Keratinocyte (primary cell): ENCODE measurements around the gene CCDC40. TPM values are rescaled to one million over a fixed set of nuclear protein-coding genes. Genes with fewer than 3 reads are reported as not detected.
"Not testable (repeated sequence)": the region's sequence is repeated elsewhere in the genome, so short reads cannot be mapped to it uniquely, and the experiment has no call there.

Experiments used
- DNase-seq: peaks from one replicate; pipeline ENCODE4 v3.0.0-alpha.2; 2011; ENCODE audit warnings: low read depth, missing footprints, low spot score
- FAIRE-seq: peaks from 2 replicates; lab custom pipeline; 2011; peaks lifted over from hg19 to GRCh38; lab: Jason Lieb, UNC
- H2AFZ ChIP-seq: 2 replicates; pipeline ENCODE4 v1.6.0; 2012; ENCODE audit warnings: low read length, control low read depth, inconsistent platforms; ENCODE audit not compliant: control insufficient read depth
- H3K27ac ChIP-seq: 2 replicates; pipeline ENCODE4 v1.5.1; 2011; ENCODE audit warnings: low read length; ENCODE audit not compliant: control insufficient read depth, insufficient read depth
- H3K27me3 ChIP-seq: 3 replicates; pipeline ENCODE4 v1.6.0; 2011; ENCODE audit warnings: low read length; ENCODE audit not compliant: control insufficient read depth, insufficient read depth; ENCODE audit errors: extremely low read depth
- H3K36me3 ChIP-seq, 2 experiments: 2 replicates in 1 of 2; 3 replicates in 1 of 2; pipeline ENCODE4 v1.5.1; 2011; ENCODE audit warnings: low read length in 2 of 2, mild to moderate bottlenecking in 1 of 2; ENCODE audit not compliant: control insufficient read depth in 2 of 2, insufficient read depth in 2 of 2; ENCODE audit errors: extremely low read depth in 1 of 2
- H3K4me1 ChIP-seq: 3 replicates; pipeline ENCODE4 v1.5.1; 2011; ENCODE audit warnings: low read length; ENCODE audit not compliant: control insufficient read depth, insufficient read depth; ENCODE audit errors: extremely low read depth
- H3K4me2 ChIP-seq: 3 replicates; pipeline ENCODE4 v1.6.0; 2011; ENCODE audit warnings: low read depth, low read length; ENCODE audit not compliant: control insufficient read depth, insufficient read depth; ENCODE audit errors: extremely low read depth
- H3K4me3 ChIP-seq, 3 experiments: fragments of 200-600 bp in 1 of 3; sonication (generic) in 1 of 3; 2 replicates in 2 of 3; 3 replicates in 1 of 3; pipeline ENCODE4 v1.5.1; 2011 to 2016; ENCODE audit warnings: low read length in 3 of 3, mild to moderate bottlenecking in 3 of 3, control low read depth in 2 of 3, inconsistent platforms in 1 of 3, low read depth in 1 of 3, mixed read lengths in 1 of 3, mixed run types in 1 of 3, moderate library complexity in 1 of 3; ENCODE audit not compliant: control insufficient read depth in 2 of 3, insufficient read depth in 2 of 3; ENCODE audit errors: extremely low read depth in 1 of 3
- H3K79me2 ChIP-seq: 2 replicates; pipeline ENCODE4 v1.6.0; 2012; ENCODE audit warnings: low read length; ENCODE audit not compliant: control insufficient read depth, insufficient read depth
- H3K9ac ChIP-seq: 3 replicates; pipeline ENCODE4 v1.6.0; 2011; ENCODE audit warnings: low read length; ENCODE audit not compliant: control insufficient read depth, insufficient read depth; ENCODE audit errors: extremely low read depth
- H3K9me1 ChIP-seq: 3 replicates; pipeline ENCODE4 v1.6.0; 2011; ENCODE audit warnings: low read length; ENCODE audit not compliant: control insufficient read depth, insufficient read depth; ENCODE audit errors: extremely low read depth
- H3K9me3 ChIP-seq: 2 replicates; pipeline ENCODE4 v1.5.1; 2012; ENCODE audit warnings: low read depth, low read length; ENCODE audit not compliant: control insufficient read depth
- H4K20me1 ChIP-seq: 3 replicates; pipeline ENCODE4 v1.6.0; 2011; ENCODE audit warnings: low read length; ENCODE audit not compliant: control insufficient read depth, insufficient read depth; ENCODE audit errors: extremely low read depth
- EZH2 ChIP-seq: IDR thresholded peaks from one replicate; pipeline ENCODE4 v1.6.1; 2012; ENCODE audit warnings: inconsistent platforms, mild to moderate bottlenecking, low read length, moderate library complexity
- dilution Hi-C: fragments of 300-500 bp; cut with MboI; formaldehyde crosslinking; loops from one replicate; pipeline ENCODE4 v1.7.0; 2020; ENCODE audit warnings: low sequenced_read_pairs; ENCODE audit not compliant: extremely low pct_ligation_motif_present
- polyA plus RNA-seq, 5 experiments: library from polyadenylated mRNA; depleted of rRNA in 3 of 5; stranded (reverse) in 3 of 5; stranded (forward) in 1 of 5; unstranded in 1 of 5; fragments of >200 nt; gene quantifications; 1 replicate in 1 of 5; 2 replicates in 3 of 5; 3 replicates in 1 of 5; pipeline versions ENCODE4 v1.2.1 to v1.2.3, GENCODE V29; 2011 to 2012; ENCODE audit warnings: missing spikeins in 2 of 5, low read depth in 1 of 5, low replicate concordance in 1 of 5
- TF ChIP-seq, protein P1 (sequence below), 3 experiments: IDR thresholded peaks in 1 of 3; conservative IDR thresholded peaks in 1 of 3; optimal IDR thresholded peaks in 1 of 3; 2 replicates in 2 of 3; 3 replicates in 1 of 3; pipeline versions ENCODE3 to v1.5.1; 2011; ENCODE audit warnings: low read length in 3 of 3, mild to moderate bottlenecking in 3 of 3, moderate library complexity in 2 of 3, control low read depth in 1 of 3, inconsistent platforms in 1 of 3; ENCODE audit not compliant: insufficient read depth in 2 of 3; ENCODE audit errors: extremely low read depth in 1 of 3

Gene CCDC40
- polyA plus RNA-seq, 1 donor (not counting 4 experiments of a cell fraction or from before 2014, with no cell fraction given) = 2.4 TPM

DNA sequence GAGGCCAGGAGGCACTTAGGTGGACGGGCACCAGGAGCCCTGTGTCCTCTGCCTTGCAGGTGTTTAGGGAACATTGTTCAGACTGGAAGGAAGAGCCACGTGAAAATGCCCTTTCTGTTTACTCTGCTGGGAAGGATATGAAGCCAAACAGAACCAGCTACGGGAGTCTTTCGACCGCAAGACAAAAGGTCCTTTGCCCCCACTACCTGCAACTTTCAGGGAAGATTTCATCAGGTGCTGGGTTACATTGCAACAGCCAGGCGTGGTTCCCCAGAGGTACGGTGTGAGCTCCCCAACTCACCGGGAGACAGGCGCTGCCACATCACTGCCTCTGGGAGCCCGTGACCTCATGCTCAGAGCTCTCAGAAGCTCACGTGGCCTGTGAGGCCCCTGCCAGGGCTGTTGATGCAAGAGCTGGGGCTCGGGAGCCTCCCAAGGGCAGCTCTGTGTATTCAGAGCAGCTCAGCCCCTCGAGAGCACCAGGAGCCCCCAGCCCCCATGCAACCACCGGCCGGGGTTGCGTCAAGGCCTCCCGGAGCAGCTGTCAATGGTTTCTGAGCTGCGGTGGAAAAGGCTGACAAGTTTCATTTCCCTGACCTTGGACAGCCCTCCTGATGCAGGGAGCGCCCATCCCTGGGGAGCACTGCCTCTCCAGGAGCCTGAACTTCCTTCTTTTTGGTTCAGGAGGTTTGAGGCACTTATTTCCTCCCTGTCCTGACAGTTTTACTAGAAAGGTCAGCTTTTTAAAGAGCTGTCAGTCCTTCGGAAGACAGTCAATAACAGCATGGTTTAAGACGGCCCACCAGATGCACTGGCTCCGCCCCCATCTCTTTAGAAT, 42.8 kb upstream of the CCDC40 start:
- no peaks in the 10 kb centered on the region for H3K9me3 ChIP-seq
- dilution Hi-C loops = no loop called here
- peak overlapping the region; percentile 62 for H3K27ac ChIP-seq
- no peak for FAIRE-seq
- no peaks in the 10 kb centered on the region for H3K9me1 ChIP-seq
- TF ChIP-seq, protein P1, sequence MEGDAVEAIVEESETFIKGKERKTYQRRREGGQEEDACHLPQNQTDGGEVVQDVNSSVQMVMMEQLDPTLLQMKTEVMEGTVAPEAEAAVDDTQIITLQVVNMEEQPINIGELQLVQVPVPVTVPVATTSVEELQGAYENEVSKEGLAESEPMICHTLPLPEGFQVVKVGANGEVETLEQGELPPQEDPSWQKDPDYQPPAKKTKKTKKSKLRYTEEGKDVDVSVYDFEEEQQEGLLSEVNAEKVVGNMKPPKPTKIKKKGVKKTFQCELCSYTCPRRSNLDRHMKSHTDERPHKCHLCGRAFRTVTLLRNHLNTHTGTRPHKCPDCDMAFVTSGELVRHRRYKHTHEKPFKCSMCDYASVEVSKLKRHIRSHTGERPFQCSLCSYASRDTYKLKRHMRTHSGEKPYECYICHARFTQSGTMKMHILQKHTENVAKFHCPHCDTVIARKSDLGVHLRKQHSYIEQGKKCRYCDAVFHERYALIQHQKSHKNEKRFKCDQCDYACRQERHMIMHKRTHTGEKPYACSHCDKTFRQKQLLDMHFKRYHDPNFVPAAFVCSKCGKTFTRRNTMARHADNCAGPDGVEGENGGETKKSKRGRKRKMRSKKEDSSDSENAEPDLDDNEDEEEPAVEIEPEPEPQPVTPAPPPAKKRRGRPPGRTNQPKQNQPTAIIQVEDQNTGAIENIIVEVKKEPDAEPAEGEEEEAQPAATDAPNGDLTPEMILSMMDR (optimal IDR thresholded peaks at IDR 0.05 in 1 of 3, IDR thresholded peaks at IDR 0.05 in 1 of 3, conservative IDR thresholded peaks at IDR 0.05 in 1 of 3; ENCODE audit: extremely low read depth in 1 of 3, insufficient read depth in 2 of 3, low read length in 3 of 3) = no peak
- TF ChIP-seq EZH2 = no peak
- H3K4me3 ChIP-seq = no peak overlapping the region
- H3K79me2 ChIP-seq = no peaks in the 10 kb centered on the region
- H2AFZ ChIP-seq = no peak overlapping the region
- peaks cover 2% of the 10 kb centered on the region for H4K20me1 ChIP-seq
- peak overlapping the region; percentile 34 for H3K4me2 ChIP-seq
- peak overlapping the region; percentile 39 for H3K9ac ChIP-seq
- no peaks in the 10 kb centered on the region for H3K36me3 ChIP-seq
- no peaks in the 10 kb centered on the region for H3K27me3 ChIP-seq
- DNase-seq = no peak
- H3K4me1 ChIP-seq = peaks cover 11% of the 10 kb centered on the region

DNA sequence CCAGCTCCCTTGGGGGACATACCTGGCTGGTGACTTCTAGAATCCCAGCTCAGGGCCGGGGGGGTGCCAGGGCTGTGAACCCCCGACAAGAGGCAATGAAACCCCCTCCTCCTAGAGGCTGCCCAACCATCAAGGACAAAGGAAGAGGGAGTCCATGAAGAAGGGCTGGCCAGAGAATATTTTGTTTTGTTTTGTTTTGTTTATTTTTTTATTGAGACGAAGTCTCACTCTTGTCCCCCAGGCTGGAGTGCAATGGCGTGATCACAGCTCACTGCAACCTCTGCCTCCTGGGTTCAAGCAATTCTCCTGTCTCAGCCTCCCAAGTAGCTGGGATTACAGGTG, 42.2 kb upstream of the CCDC40 start:
- H3K36me3 ChIP-seq, H3K79me2 ChIP-seq, FAIRE-seq, H3K27me3 ChIP-seq, H3K27ac ChIP-seq, H3K4me2 ChIP-seq, DNase-seq, H4K20me1 ChIP-seq, H3K9me3 ChIP-seq, H3K9ac ChIP-seq, dilution Hi-C loops, H2AFZ ChIP-seq, H3K4me3 ChIP-seq, H3K9me1 ChIP-seq: not testable (repeated sequence)
- peaks cover 11% of the 10 kb centered on the region for H3K4me1 ChIP-seq
